Activated CD8-positive, alpha-beta memory T cell treated with anti-CD3 and anti-CD28 coated beads, Interleukin-2, amount 10 ng/mL, durations not matched to agents 7 days and 5 days (primary cell): ENCODE results near the gene ANKLE2. TPM values are rescaled to one million over a fixed set of nuclear protein-coding genes. Genes with fewer than 3 reads are reported as not detected.
"Not testable (repeated sequence)": the region's sequence is repeated elsewhere in the genome, so short reads cannot be mapped to it uniquely, and the experiment has no call there.

Experiments
- ATAC-seq: fragments of 150-1000 bp; cut with Tn5 transposase; one replicate; pipeline ENCODE4 v1.10.0; 2021; ENCODE audit warnings: moderate library complexity
- CTCF ChIA-PET: fragments of 350-600 bp; sonication (Branson Sonifier 250); formaldehyde crosslinking; loops from one replicate; lab custom pipeline; 2021; ENCODE audit warnings: antibody characterized with exemption; lab: Charles Lee
- DNase-seq: peaks from one replicate; pipeline ENCODE4 v3.0.0-alpha.2; 2020
- H3K27ac Mint-ChIP-seq: one replicate; pipeline ENCODE4 v1.8.0; 2021; ENCODE audit warnings: mild to moderate bottlenecking, mixed read lengths
- H3K27me3 Mint-ChIP-seq: one replicate; pipeline ENCODE4 v1.8.0; 2021; ENCODE audit warnings: mixed read lengths
- H3K36me3 Mint-ChIP-seq: one replicate; pipeline ENCODE4 v1.8.0; 2021; ENCODE audit warnings: mild to moderate bottlenecking, mixed read lengths
- H3K4me1 Mint-ChIP-seq: one replicate; pipeline ENCODE4 v1.8.0; 2021; ENCODE audit warnings: mixed read lengths
- H3K4me3 Mint-ChIP-seq: one replicate; pipeline ENCODE4 v1.8.0; 2021; ENCODE audit warnings: mild to moderate bottlenecking, moderate library complexity, mixed read lengths
- H3K9me3 Mint-ChIP-seq: one replicate; pipeline ENCODE4 v1.8.0; 2022; ENCODE audit warnings: low read depth, mixed read lengths
- total RNA-seq, 2 experiments: library from RNA; stranded (reverse); gene quantifications; one replicate each; pipeline ENCODE4 v1.2.3, GENCODE V29; 2021

ANKLE2 gene
- total RNA-seq, 2 experiments from 2014 or later, result 105 to 106 TPM

DNA sequence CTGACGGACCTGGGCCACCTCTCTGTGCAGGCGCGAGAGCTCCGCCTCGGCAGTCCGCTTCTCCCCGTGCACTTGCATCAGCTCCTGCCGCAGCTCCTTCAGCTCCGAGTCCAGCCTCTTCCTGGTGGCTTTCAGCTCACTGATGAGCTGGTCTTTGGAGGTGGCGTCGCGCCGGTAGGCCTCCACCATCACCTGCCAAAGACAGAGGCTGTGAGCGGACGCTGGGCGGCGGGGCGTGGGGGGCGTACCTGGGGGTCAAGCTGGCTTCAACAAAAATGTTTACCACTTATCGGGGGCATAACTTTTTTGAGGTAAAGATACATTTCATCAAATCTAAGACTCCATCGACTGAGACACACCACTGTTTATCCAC is 27.5 kb upstream of the ANKLE2 start:
- Mint-ChIP-seq H3K4me1 (no peaks in the 10 kb centered on the region), H3K27me3 (no peaks in the 10 kb centered on the region), H3K9me3 (no peaks in the 10 kb centered on the region), H3K4me3 (no peak overlapping the region), H3K27ac (no peak overlapping the region), H3K36me3 (peaks cover 60% of the 10 kb centered on the region)
- DNase-seq, result no peak
- no peak for ATAC-seq
- CTCF ChIA-PET, result no interaction called here

DNA sequence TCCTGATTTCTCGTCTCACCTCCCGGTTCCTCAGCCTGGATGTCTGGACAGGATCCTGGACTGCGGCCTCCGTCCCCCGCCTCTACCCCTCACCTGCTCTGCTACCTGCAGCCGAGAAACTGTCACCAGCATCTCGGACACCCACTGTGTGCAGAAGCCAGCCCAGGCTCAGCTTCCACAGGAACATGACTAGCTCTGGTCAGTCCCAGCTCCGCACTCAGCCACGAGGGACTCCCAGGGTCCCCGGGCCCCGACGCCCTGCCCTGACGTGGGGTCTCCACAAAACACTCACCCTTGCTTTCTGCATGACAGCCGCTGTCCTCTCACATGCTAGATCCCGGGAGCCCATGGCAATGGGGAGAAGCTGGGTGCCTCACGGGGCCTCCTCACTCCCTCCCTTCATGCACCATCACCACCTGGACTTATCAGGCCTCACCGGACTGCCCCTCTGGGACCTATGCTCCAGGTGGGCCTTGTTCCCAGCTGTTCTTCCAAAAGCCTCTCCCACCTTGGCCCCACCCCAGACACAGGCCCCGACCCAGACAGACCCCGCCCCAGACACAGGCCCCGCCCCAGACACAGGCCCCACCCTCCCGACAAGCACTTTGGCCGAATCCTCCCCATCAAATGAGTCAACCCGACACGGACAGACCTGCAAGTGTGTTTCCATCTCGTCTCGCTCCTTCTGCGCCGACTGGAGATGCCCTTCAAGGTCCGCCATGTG is 26.9 kb upstream of the ANKLE2 start:
- no peak for DNase-seq
- no peaks in the 10 kb centered on the region for H3K4me1 Mint-ChIP-seq
- ATAC-seq, result no peak
- CTCF ChIA-PET, result no interaction called here
- H3K4me3 Mint-ChIP-seq, result no peak overlapping the region
- no peaks in the 10 kb centered on the region for H3K27me3 Mint-ChIP-seq
- H3K27ac Mint-ChIP-seq, result no peak overlapping the region
- H3K36me3 Mint-ChIP-seq, result peaks cover 58% of the 10 kb centered on the region
- H3K9me3 Mint-ChIP-seq, result no peaks in the 10 kb centered on the region

DNA sequence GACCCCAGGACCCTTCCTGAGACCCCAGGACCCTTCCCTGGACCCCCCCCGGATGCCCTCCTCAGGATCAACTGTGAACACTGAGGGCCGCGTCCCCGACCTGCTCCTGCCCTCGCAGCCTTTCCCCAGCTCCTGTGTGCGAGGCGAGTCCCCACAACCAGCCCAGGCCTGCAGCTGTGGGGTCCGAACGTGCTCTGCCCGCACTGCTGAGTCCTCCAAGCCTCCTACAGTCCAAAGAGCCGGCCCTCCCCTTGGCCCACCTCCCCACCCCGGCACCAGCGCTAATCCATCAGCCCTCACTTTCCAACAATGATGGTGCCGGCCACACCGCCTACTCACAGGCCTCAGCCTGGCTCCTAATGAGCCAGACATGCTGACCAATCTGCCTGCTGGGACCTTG is 26.2 kb upstream of the ANKLE2 start:
- Mint-ChIP-seq H3K4me3 (no peak overlapping the region), H3K27ac (no peak overlapping the region), H3K27me3 (no peaks in the 10 kb centered on the region), H3K36me3 (peaks cover 60% of the 10 kb centered on the region), H3K9me3 (no peaks in the 10 kb centered on the region), H3K4me1 (no peaks in the 10 kb centered on the region)
- DNase-seq (no peak), ATAC-seq (no peak)
- CTCF ChIA-PET, result no interaction called here

DNA sequence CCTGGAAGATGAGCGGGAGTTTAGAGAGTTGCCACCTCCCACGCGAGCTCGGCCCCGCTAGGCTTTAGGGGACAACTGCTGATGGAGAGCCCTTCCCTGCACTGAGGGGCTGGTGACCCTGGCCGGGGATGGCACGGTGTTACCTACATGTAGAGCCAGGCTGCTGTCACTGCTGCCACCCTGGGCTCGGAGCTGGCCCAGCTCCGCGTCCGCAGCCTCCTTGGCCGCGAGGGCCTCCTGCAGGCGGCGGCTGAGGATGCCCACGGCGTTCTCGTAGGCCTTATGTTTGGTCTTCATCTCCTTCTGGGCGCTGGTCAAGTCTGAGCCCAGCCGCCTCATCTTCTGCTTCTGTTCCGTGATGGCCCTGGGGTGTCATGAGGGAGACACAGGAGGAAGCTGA is 24.6 kb upstream of the ANKLE2 start:
- H3K27me3 Mint-ChIP-seq, result no peaks in the 10 kb centered on the region
- H3K4me1 Mint-ChIP-seq, result no peaks in the 10 kb centered on the region
- no peak overlapping the region for H3K4me3 Mint-ChIP-seq
- ATAC-seq, result no peak
- no peaks in the 10 kb centered on the region for H3K9me3 Mint-ChIP-seq
- no peak overlapping the region for H3K27ac Mint-ChIP-seq
- CTCF ChIA-PET, result no interaction called here
- H3K36me3 Mint-ChIP-seq, result peaks cover 63% of the 10 kb centered on the region
- DNase-seq, result no peak

DNA sequence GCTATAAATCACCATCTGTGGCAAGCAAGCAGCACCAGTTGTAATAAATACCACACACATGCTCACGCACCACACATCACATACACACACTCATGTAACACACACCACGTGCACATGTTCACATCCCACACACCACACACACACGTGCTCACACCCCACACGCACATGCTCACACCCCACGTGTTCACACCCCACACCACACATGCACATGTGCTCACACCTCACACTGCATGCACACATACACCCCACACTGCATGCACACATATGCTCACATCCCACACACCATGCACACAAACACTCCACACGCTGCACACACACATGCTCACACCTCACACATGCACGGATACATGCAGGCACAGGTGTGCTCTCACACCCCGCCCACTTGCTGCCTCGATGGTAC is 22.9 kb upstream of the ANKLE2 start:
- no peaks in the 10 kb centered on the region for H3K9me3 Mint-ChIP-seq
- H3K27ac Mint-ChIP-seq, result no peak overlapping the region
- CTCF ChIA-PET, result no interaction called here
- H3K4me1 Mint-ChIP-seq, result no peaks in the 10 kb centered on the region
- peaks cover 64% of the 10 kb centered on the region for H3K36me3 Mint-ChIP-seq
- DNase-seq, result no peak
- no peak overlapping the region for H3K4me3 Mint-ChIP-seq
- no peak for ATAC-seq
- H3K27me3 Mint-ChIP-seq, result no peaks in the 10 kb centered on the region

DNA sequence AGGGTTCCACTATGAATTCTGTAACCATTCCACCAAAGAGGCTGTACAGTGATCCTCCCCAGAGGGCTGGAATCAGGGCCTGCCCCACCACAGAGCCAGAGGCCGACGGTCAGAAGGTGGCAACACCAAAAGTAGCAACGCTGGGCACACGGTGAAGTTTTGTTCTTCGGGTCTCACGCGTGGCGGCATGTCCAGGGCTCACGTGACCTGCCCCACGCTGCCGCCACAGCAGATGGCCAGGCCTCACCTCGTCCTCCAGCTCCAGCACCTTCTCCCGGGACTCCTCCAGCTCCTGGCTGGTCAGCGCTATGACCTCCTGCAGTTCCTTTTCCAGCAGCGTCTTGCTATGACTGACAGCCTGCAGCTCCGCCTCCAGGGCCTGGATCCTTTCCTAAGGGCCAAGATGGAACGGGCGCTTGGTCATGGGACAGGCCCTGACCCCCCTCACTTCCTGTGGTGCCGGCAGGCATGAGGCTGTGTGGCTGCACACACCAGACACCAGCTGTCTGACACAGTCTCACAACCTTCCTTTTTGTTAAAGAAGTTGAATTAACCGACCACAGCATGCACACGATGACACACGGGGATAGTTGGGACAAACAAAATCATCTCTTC is 22.4 kb upstream of the ANKLE2 start:
- CTCF ChIA-PET, result no interaction called here
- Mint-ChIP-seq H3K9me3 (no peaks in the 10 kb centered on the region), H3K36me3 (peaks cover 60% of the 10 kb centered on the region), H3K4me1 (no peaks in the 10 kb centered on the region), H3K4me3 (no peak overlapping the region), H3K27ac (no peak overlapping the region), H3K27me3 (no peaks in the 10 kb centered on the region)
- no peak for DNase-seq
- ATAC-seq, result no peak

DNA sequence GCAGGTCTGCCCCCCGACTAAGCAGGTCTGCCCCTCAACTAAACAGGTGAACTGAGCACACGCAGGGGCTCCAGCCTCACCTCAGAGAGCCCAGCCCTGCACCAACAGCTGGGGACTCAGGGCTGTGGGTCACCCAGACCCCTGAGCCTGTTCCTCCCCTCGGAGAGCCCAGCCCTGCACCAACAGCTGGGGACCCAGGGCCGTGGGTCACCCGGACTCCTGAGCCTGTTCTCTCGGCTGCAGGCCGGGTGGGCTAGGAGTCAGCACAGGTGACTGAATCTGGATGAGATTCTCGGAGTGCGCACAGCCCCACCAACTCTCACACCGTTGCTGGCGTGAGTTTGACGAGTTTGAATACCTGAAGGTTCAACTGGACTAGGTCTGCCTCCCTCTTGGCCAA is 20.3 kb upstream of the ANKLE2 start:
- Mint-ChIP-seq H3K4me1 (no peaks in the 10 kb centered on the region), H3K27ac (no peak overlapping the region), H3K4me3 (no peak overlapping the region), H3K27me3 (no peaks in the 10 kb centered on the region), H3K36me3 (peaks cover 50% of the 10 kb centered on the region), H3K9me3 (no peaks in the 10 kb centered on the region)
- DNase-seq, result no peak
- CTCF ChIA-PET, result no interaction called here
- no peak for ATAC-seq

DNA sequence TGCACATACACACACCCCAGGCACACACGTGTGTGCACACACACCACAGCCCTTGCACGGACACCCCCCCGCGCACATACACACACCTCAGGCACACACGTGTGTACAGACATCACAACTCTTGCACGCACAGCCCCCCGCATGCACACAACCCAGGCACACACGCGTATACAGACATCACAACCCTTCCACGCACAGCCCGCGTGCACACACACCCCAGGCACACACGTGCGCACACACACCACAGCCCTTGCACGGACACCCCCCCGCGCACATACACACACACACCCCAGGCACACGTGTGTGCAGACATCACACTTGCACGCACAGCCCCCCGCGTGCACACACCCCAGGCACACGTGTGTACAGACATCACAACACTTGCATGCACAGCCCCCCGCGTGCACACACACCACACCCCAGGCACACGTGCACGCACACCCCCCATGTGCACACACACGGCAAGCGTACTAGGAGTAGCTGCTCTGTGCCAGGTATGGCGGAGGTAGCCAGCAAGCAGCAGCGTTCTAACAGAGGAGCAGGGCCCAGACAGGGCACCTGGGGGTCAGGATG is 18.2 kb upstream of the ANKLE2 start:
- no peak overlapping the region for H3K4me3 Mint-ChIP-seq
- H3K27me3 Mint-ChIP-seq, result no peaks in the 10 kb centered on the region
- ATAC-seq, result no peak
- no peaks in the 10 kb centered on the region for H3K4me1 Mint-ChIP-seq
- no peak for DNase-seq
- peaks cover 50% of the 10 kb centered on the region for H3K36me3 Mint-ChIP-seq
- CTCF ChIA-PET, result no interaction called here
- no peak overlapping the region for H3K27ac Mint-ChIP-seq
- no peaks in the 10 kb centered on the region for H3K9me3 Mint-ChIP-seq

DNA sequence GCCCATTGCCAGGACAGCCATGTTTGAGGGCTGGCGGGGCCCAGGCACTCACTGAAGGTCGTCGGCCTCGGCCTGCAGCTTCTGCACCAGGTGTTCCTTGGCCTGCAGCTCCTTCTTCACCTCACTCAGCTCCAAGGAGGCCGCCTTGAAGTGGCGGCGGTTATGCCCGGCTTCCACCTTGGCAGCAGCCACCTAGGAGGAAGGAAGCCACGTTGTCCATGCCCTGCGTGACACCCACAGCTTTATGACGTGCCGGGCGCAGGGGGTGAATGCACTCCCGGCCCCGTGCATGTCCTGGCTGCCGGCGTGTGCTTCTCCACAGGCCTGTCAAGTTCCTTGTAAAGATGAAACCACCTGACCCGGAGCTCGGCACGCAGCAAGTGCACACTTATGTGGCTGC is 16.0 kb upstream of the ANKLE2 start:
- peaks cover 45% of the 10 kb centered on the region for H3K36me3 Mint-ChIP-seq
- DNase-seq (no peak), ATAC-seq (no peak)
- CTCF ChIA-PET, result interaction anchor here (3.2 kb wide), 1 partner anchor 10 kb away, joined by 13 read pairs; no protein-coding TSS in a partner anchor
- no peak overlapping the region for H3K27ac Mint-ChIP-seq
- peaks cover 2% of the 10 kb centered on the region for H3K4me1 Mint-ChIP-seq
- H3K9me3 Mint-ChIP-seq, result no peaks in the 10 kb centered on the region
- H3K27me3 Mint-ChIP-seq, result no peaks in the 10 kb centered on the region
- H3K4me3 Mint-ChIP-seq, result no peak overlapping the region

DNA sequence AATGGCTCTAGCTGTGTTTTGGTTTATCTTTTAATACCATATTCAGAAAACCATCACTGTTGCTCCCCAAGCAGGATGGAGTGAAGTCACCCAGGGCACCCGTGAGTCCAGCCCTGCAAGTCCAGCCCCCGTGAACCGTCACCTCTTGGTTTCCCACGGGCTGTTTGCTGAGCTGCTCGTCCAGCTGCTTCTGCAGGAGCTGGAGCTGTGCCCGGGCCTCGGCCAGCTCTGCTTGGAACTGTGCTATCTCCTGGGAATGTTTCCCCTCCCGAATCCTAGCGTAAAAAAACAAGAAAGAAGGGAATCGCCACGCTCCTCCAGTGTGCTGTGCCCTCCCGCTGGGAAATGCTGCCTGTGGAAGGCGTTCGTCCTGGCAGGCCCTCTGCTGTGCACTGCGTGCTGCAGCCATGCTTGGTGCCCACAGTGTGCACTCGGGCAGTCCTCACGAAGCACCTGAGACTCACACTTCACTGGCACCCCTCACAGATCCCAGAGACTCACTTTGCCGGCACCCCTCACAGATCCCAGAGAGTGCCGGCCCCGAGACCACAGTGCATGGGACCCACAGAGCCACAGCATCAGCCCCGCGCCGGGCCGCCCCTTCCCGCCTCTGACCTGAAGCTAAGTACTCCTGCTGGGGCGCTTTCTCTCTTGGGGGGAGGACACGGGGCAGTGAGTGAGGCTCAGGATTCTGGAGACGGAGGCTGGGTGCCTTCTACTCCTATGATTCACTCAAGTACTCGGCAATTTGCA is 15.4 kb upstream of the ANKLE2 start:
- ATAC-seq (no peak), DNase-seq (no peak)
- Mint-ChIP-seq H3K36me3 (peaks cover 45% of the 10 kb centered on the region), H3K9me3 (no peaks in the 10 kb centered on the region), H3K27me3 (no peaks in the 10 kb centered on the region), H3K27ac (no peak overlapping the region), H3K4me1 (peaks cover 6% of the 10 kb centered on the region), H3K4me3 (no peak overlapping the region)
- CTCF ChIA-PET, result interaction anchor here (2.2 to 3.2 kb wide), 2 partner anchors 9 to 33 kb away, joined by 6 to 13 read pairs; no protein-coding TSS in a partner anchor

DNA sequence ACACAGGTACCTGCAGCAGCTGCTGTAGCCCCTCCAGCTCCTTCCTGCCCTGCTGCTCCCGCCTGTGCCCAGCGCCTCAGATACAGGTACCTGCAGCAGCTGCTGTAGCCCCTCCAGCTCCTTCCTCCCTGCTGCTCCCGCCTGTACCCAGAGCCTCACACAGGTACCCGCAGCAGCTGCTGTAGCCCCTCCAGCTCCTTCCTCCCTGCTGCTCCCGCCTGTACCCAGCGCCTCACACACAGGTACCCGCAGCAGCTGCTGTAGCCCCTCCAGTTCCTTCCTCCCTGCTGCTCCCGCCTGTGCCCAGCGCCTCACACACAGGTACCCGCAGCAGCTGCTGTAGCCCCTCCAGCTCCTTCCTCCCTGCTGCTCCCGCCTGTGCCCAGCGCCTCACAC is 14.6 kb upstream of the ANKLE2 start:
- H3K4me3 Mint-ChIP-seq, H3K27ac Mint-ChIP-seq, DNase-seq, H3K27me3 Mint-ChIP-seq, ATAC-seq, H3K9me3 Mint-ChIP-seq: not testable (repeated sequence)
- peaks cover 43% of the 10 kb centered on the region for H3K36me3 Mint-ChIP-seq
- peaks cover 13% of the 10 kb centered on the region for H3K4me1 Mint-ChIP-seq
- CTCF ChIA-PET, result interaction anchor here (2.2 to 3.2 kb wide), 2 partner anchors 8 to 34 kb away, joined by 6 to 13 read pairs; no protein-coding TSS in a partner anchor

DNA sequence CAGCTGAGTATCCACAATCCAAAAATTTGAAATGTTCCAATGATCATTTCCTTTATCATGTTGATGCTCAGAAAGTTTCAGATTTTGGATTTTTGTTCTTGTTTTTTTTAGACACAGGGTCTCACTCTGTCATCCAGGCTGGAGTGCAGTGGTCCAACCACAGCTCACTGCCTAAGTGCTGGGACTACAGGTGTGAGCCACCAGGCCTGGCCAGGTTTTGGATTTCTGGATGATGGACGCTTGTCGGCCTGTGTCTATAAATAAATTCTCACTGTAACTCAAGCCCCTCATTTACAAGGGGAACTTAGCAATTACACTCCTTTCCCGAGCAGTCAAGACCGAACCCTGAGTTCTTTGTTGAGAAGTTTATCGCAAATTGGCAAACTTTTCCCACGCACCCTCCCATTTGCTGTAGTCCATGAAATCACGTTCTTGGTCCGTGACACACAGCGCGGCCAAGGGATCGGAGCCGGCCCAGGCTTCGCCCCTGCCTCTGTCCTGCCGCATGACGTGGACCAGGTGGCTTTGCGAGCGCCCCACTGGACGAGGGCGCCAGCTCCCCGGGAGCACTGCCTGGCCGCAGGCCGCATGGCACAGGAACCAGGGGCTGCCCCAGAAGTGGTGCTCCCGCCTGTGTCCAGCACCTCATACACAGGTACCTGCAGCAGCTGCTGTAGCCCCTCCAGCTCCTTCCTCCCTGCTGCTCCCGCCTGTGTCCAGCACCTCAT is 14.0 kb upstream of the ANKLE2 start:
- no peaks in the 10 kb centered on the region for H3K9me3 Mint-ChIP-seq
- CTCF ChIA-PET, result interaction anchor here (1.5 to 2.2 kb wide), 2 partner anchors 35 to 129 kb away, joined by 4 to 6 read pairs; no protein-coding TSS in a partner anchor
- ATAC-seq (no peak), DNase-seq (no peak)
- peaks cover 15% of the 10 kb centered on the region for H3K4me1 Mint-ChIP-seq
- H3K36me3 Mint-ChIP-seq, result peaks cover 41% of the 10 kb centered on the region
- no peak overlapping the region for H3K4me3 Mint-ChIP-seq
- no peaks in the 10 kb centered on the region for H3K27me3 Mint-ChIP-seq
- H3K27ac Mint-ChIP-seq, result no peak overlapping the region
